ENCODE measurements around the gene XRCC4.

The XRCC4 gene

DNA sequence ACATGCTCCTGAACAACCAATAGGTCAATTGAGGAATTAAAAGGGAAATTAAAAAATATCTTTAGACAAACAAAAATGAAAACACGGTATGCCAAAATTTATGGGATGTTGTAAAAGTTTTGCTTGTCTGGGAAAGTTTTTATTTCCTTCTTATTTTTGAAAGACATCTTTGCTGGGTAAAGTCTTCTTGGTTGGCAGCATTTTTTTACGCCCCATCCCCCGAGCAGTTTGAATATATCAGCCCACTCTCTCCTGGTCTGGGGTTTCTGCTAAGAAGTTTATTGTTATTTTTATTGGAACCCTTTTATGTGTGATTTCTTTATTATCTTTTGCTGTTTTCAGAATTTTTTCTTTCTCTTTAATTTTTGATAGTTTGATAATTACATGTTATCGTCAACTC lies 16.3 kb downstream of the XRCC4 start:
- Histone ChIP-seq H3K27ac (ENCODE audit: extremely low read depth, low read depth, low read length) (no peak overlapping the region), H3K4me1 (ENCODE audit: control insufficient read depth, insufficient read depth, low read length) (peaks cover 15% of the 10 kb centered on the region), H3K9me3 (ENCODE audit: control insufficient read depth, insufficient read depth, low read depth, low read length) (no peaks in the 10 kb centered on the region; the same call in 1 of the 2 replicates), H3K36me3 (ENCODE audit: control insufficient read depth in 2 of 2, insufficient read depth in 1 of 2, low read length in 2 of 2) (no peaks in the 10 kb centered on the region), H3K4me3 (ENCODE audit: low read depth, low read length) (no peak overlapping the region)
- TF ChIP-seq ZFHX2 (tag by site-specific recombination; conservative IDR thresholded peaks at IDR 0.05) (no peak), ZNF626 (tag by site-specific recombination; IDR thresholded peaks at IDR 0.05) (0 out of 2 replicates have a peak, but pooled peaks have one; percentile 32), HOXA7 (CRISPR knock-in tag; IDR thresholded peaks at IDR 0.05; ENCODE audit: borderline replicate concordance) (no peak), ZNF596 (tag by site-specific recombination; IDR thresholded peaks at IDR 0.05) (no peak), TRIM28 (IDR thresholded peaks at IDR 0.05; ENCODE audit: borderline replicate concordance, low read length) (peak; percentile 52; the same call in 1 of the 2 replicates), SETDB1 (IDR thresholded peaks at IDR 0.05; ENCODE audit: insufficient read length, low read length) (peak; percentile 97), ZBTB1 (tag by site-specific recombination; IDR thresholded peaks at IDR 0.05) (no peak), KLF10 (tag by site-specific recombination; IDR thresholded peaks at IDR 0.05) (no peak), ZNF558 (tag by site-specific recombination; IDR thresholded peaks at IDR 0.05) (no peak), ZNF404 (tag by site-specific recombination; IDR thresholded peaks at IDR 0.05) (no peak), ZNF529 (tag by site-specific recombination; IDR thresholded peaks at IDR 0.05; ENCODE audit: insufficient replicate concordance) (peak; percentile 35)
- TF ChIP-seq, protein P1, sequence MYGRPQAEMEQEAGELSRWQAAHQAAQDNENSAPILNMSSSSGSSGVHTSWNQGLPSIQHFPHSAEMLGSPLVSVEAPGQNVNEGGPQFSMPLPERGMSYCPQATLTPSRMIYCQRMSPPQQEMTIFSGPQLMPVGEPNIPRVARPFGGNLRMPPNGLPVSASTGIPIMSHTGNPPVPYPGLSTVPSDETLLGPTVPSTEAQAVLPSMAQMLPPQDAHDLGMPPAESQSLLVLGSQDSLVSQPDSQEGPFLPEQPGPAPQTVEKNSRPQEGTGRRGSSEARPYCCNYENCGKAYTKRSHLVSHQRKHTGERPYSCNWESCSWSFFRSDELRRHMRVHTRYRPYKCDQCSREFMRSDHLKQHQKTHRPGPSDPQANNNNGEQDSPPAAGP (tag by site-specific recombination; IDR thresholded peaks at IDR 0.05): no peak
- CTCF ChIA-PET: no interaction called here
- POLR2A ChIA-PET: no interaction called here

GRCh38 chr5:83095163-83095956 lies 18.0 kb downstream of the XRCC4 start:
- H3K36me3 ChIP-seq (ENCODE audit: control insufficient read depth in 2 of 2, insufficient read depth in 1 of 2, low read length in 2 of 2): no peaks in the 10 kb centered on the region
- no peaks in the 10 kb centered on the region; the same call in 1 of the 2 replicates for H3K9me3 ChIP-seq (ENCODE audit: control insufficient read depth, insufficient read depth, low read depth, low read length)
- H3K27ac ChIP-seq (ENCODE audit: extremely low read depth, low read depth, low read length): no peak overlapping the region
- ChIA-PET CTCF (no interaction called here), POLR2A (interaction anchor here (0.7 to 0.9 kb wide), 2 partner anchors 18 to 45 kb away, joined by 4 read pairs; partner anchors contain the start of gene XRCC4)
- H3K4me3 ChIP-seq (ENCODE audit: low read depth, low read length): no peak overlapping the region
- TF ChIP-seq ZNF610 (tag by site-specific recombination; IDR thresholded peaks at IDR 0.05; ENCODE audit: borderline replicate concordance) (no peak), SETDB1 (IDR thresholded peaks at IDR 0.05; ENCODE audit: insufficient read length, low read length) (no peak), FEZF1 (tag by site-specific recombination; IDR thresholded peaks at IDR 0.05) (no peak), ZBTB17 (tag by site-specific recombination; IDR thresholded peaks at IDR 0.05) (peak; percentile 43; the same call in 1 of the 2 replicates), ZNF518A (tag by site-specific recombination; conservative IDR thresholded peaks at IDR 0.05; ENCODE audit: low read depth) (no peak), ZBTB7A (tag by site-specific recombination; IDR thresholded peaks at IDR 0.05; ENCODE audit: low read depth) (no peak), REST (tag by site-specific recombination; IDR thresholded peaks at IDR 0.05) (peak; percentile 73)
- TF ChIP-seq, protein P2, sequence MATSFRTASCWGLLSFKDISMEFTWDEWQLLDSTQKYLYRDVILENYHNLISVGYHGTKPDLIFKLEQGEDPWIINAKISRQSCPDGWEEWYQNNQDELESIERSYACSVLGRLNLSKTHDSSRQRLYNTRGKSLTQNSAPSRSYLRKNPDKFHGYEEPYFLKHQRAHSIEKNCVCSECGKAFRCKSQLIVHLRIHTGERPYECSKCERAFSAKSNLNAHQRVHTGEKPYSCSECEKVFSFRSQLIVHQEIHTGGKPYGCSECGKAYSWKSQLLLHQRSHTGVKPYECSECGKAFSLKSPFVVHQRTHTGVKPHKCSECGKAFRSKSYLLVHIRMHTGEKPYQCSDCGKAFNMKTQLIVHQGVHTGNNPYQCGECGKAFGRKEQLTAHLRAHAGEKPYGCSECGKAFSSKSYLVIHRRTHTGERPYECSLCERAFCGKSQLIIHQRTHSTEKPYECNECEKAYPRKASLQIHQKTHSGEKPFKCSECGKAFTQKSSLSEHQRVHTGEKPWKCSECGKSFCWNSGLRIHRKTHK (tag by site-specific recombination; IDR thresholded peaks at IDR 0.05): no peak
- TF ChIP-seq, protein P3, sequence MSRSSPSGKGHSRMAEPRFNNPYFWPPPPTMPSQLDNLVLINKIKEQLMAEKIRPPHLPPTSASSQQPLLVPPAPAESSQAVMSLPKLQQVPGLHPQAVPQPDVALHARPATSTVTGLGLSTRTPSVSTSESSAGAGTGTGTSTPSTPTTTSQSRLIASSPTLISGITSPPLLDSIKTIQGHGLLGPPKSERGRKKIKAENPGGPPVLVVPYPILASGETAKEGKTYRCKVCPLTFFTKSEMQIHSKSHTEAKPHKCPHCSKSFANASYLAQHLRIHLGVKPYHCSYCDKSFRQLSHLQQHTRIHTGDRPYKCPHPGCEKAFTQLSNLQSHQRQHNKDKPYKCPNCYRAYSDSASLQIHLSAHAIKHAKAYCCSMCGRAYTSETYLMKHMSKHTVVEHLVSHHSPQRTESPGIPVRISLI (tag by site-specific recombination; IDR thresholded peaks at IDR 0.05): no peak
- peaks cover 23% of the 10 kb centered on the region for H3K4me1 ChIP-seq (ENCODE audit: control insufficient read depth, insufficient read depth, low read length)
